IMR-90 (cell line): ENCODE measurements around the gene AARSD1. TPM values are rescaled to one million over a fixed set of nuclear protein-coding genes. Genes with fewer than 3 reads are reported as not detected.
A peak's percentile ranks its signal among the peaks of the same experiment; 100 is the strongest.

Experiments
- ATAC-seq: fragments of 200-7000 bp; cut with Tn5 transposase; 2 replicates; pipeline ENCODE4 v1.9.1; 2020; ENCODE audit warnings: low read depth, mild to moderate bottlenecking, moderate library complexity
- BruUV-seq: library from RNA; stranded (reverse); fragments of 400-500 nt; replicated peaks from 2 replicates; lab custom pipeline; 2021; lab: Mats Ljungman, UMichigan
- CTCF ChIA-PET: fragments of 300-600 bp; formaldehyde crosslinking; extraction: SDS; loops from one replicate; lab custom pipeline; 2021; ENCODE audit warnings: antibody characterized with exemption; lab: Yijun Ruan, JAX
- POLR2A ChIA-PET: fragments of 300-600 bp; sonication (Branson Sonifier 250); formaldehyde crosslinking; loops from one replicate; lab custom pipeline; 2022; ENCODE audit warnings: antibody characterized with exemption; ENCODE audit not compliant: unreplicated experiment; lab: Charles Lee
- DNase-seq: peaks from one replicate; pipeline ENCODE4 v3.0.0; 2013
- H2AFZ ChIP-seq: replicated peaks from 2 replicates; pipeline ENCODE3; 2013; ENCODE audit warnings: low read length, mild to moderate bottlenecking; ENCODE audit not compliant: poor library complexity
- H2AK5ac ChIP-seq: 2 replicates; pipeline ENCODE4 v1.6.1; 2013; ENCODE audit warnings: low read depth, low read length, inconsistent platforms
- H2AK9ac ChIP-seq: replicated peaks from 2 replicates; pipeline ENCODE3; 2013; ENCODE audit warnings: mild to moderate bottlenecking, low read depth, low read length, moderate library complexity; ENCODE audit not compliant: poor library complexity
- H2BK120ac ChIP-seq: 2 replicates; pipeline ENCODE4 v1.6.1; 2013; ENCODE audit warnings: low read depth, low read length, inconsistent platforms
- H2BK15ac ChIP-seq: 3 replicates; pipeline ENCODE4 v1.6.1; 2013; ENCODE audit warnings: low read depth, low read length, inconsistent platforms
- H2BK20ac ChIP-seq: 2 replicates; pipeline ENCODE4 v1.6.1; 2013; ENCODE audit warnings: low read depth, mild to moderate bottlenecking, inconsistent platforms, low read length, moderate library complexity
- H2BK5ac ChIP-seq: 2 replicates; pipeline ENCODE4 v1.6.1; 2013; ENCODE audit warnings: mild to moderate bottlenecking, low read depth, low read length, inconsistent platforms; ENCODE audit not compliant: poor library complexity, severe bottlenecking
- H3K14ac ChIP-seq: replicated peaks from 2 replicates; pipeline ENCODE4 v1.6.1; 2013; ENCODE audit warnings: low read depth, low read length, inconsistent platforms
- H3K18ac ChIP-seq: 2 replicates; pipeline ENCODE4 v1.6.1; 2013; ENCODE audit warnings: low read depth, low read length, control low read depth
- H3K23ac ChIP-seq: 2 replicates; pipeline ENCODE4 v1.6.1; 2013; ENCODE audit warnings: low read depth, low read length, inconsistent platforms
- H3K27ac ChIP-seq: 2 replicates; pipeline ENCODE4 v1.5.1; 2013; ENCODE audit warnings: mild to moderate bottlenecking, control low read depth, low read length; ENCODE audit not compliant: insufficient read depth
- H3K27me3 ChIP-seq: 2 replicates; pipeline ENCODE4 v1.6.1; 2013; ENCODE audit warnings: low read length; ENCODE audit not compliant: control insufficient read depth, insufficient read depth
- H3K36me3 ChIP-seq: 2 replicates; pipeline ENCODE4 v1.6.1; 2013; ENCODE audit warnings: low read length, mixed read lengths; ENCODE audit not compliant: control insufficient read depth, insufficient read depth
- H3K4ac ChIP-seq: 2 replicates; pipeline ENCODE4 v1.6.1; 2013; ENCODE audit warnings: low read depth, low read length, inconsistent platforms
- H3K4me1 ChIP-seq: 2 replicates; pipeline ENCODE4 v1.6.1; 2013; ENCODE audit warnings: low read length, mixed read lengths; ENCODE audit not compliant: control insufficient read depth, insufficient read depth
- H3K4me2 ChIP-seq: 2 replicates; pipeline ENCODE4 v1.6.1; 2013; ENCODE audit warnings: low read depth, mild to moderate bottlenecking, control low read depth, low read length, moderate library complexity
- H3K4me3 ChIP-seq: 2 replicates; pipeline ENCODE4 v1.5.1; 2013; ENCODE audit warnings: low read depth, mild to moderate bottlenecking, control low read depth, low read length, moderate library complexity; ENCODE audit not compliant: insufficient read depth
- H3K56ac ChIP-seq: 2 replicates; pipeline ENCODE4 v1.6.1; 2013; ENCODE audit warnings: low read length, inconsistent platforms; ENCODE audit not compliant: insufficient read depth; ENCODE audit errors: extremely low read depth
- H3K79me1 ChIP-seq, 2 experiments: 2 replicates each; pipeline ENCODE4 v1.6.1; 2013; ENCODE audit warnings: low read length in 2 of 2, inconsistent platforms in 1 of 2, low read depth in 1 of 2
- H3K9ac ChIP-seq: 2 replicates; pipeline ENCODE4 v1.6.1; 2013; ENCODE audit warnings: low read depth, low read length, control low read depth
- H3K9me1 ChIP-seq: 2 replicates; pipeline ENCODE4 v1.6.1; 2013; ENCODE audit warnings: low read length, inconsistent platforms; ENCODE audit not compliant: insufficient read depth
- H3K9me3 ChIP-seq: 2 replicates; pipeline ENCODE4 v1.6.1; 2013; ENCODE audit warnings: low read length; ENCODE audit not compliant: control insufficient read depth, insufficient read depth
- H4K20me1 ChIP-seq: 2 replicates; pipeline ENCODE4 v1.6.1; 2013; ENCODE audit warnings: low read length, inconsistent platforms; ENCODE audit not compliant: insufficient read depth
- H4K5ac ChIP-seq: 2 replicates; pipeline ENCODE4 v1.6.1; 2013; ENCODE audit warnings: mild to moderate bottlenecking, low read depth, low read length, control low read depth
- H4K8ac ChIP-seq, 2 experiments: 2 replicates each; pipeline ENCODE4 v1.6.1; 2013; ENCODE audit warnings: low read depth in 2 of 2, low read length in 2 of 2, control low read depth in 1 of 2, inconsistent platforms in 1 of 2
- H4K91ac ChIP-seq: 2 replicates; pipeline ENCODE4 v1.6.1; 2013; ENCODE audit warnings: low read depth, low read length, inconsistent platforms; ENCODE audit not compliant: insufficient read depth
- BHLHE40 ChIP-seq: fragments of 150-350 bp; IDR thresholded peaks from 2 replicates; pipeline ENCODE4 v1.6.1; 2016; ENCODE audit warnings: mild to moderate bottlenecking, low read depth, low read length
- CEBPB ChIP-seq: IDR thresholded peaks from 2 replicates; pipeline ENCODE4 v1.6.1; 2012; ENCODE audit warnings: low read depth, low read length, improper control_type of control experiment
- CHD1 ChIP-seq: IDR thresholded peaks from 2 replicates; pipeline ENCODE4 v1.6.1; 2012; ENCODE audit warnings: low read depth, low read length, improper control_type of control experiment
- CTCF ChIP-seq: conservative IDR thresholded peaks from 2 replicates; pipeline ENCODE4 v1.5.1; 2012; ENCODE audit warnings: mild to moderate bottlenecking, low read depth, low read length, improper control_type of control experiment
- ELK1 ChIP-seq: fragments of 150-350 bp; IDR thresholded peaks from 2 replicates; pipeline ENCODE4 v1.6.1; 2016; ENCODE audit warnings: low read depth, mild to moderate bottlenecking, low read length, moderate library complexity, borderline replicate concordance
- FOS ChIP-seq: fragments of 150-350 bp; IDR thresholded peaks from 2 replicates; pipeline ENCODE4 v1.6.1; 2016; ENCODE audit warnings: low read depth, low read length
- MAFK ChIP-seq: IDR thresholded peaks from 2 replicates; pipeline ENCODE4 v1.6.1; 2012; ENCODE audit warnings: low read depth, low read length, improper control_type of control experiment
- MAZ ChIP-seq: IDR thresholded peaks from 2 replicates; pipeline ENCODE4 v1.6.1; 2012; ENCODE audit warnings: low read depth, mild to moderate bottlenecking, low read length, improper control_type of control experiment, moderate library complexity, borderline replicate concordance
- MXI1 ChIP-seq: IDR thresholded peaks from 2 replicates; pipeline ENCODE4 v1.6.1; 2012; ENCODE audit warnings: low read depth, mild to moderate bottlenecking, low read length, moderate library complexity, borderline replicate concordance
- NFE2L2 ChIP-seq: fragments of 150-350 bp; IDR thresholded peaks from 2 replicates; pipeline ENCODE4 v1.6.1; 2016; ENCODE audit warnings: low read depth, mild to moderate bottlenecking, low read length
- POLR2A ChIP-seq: IDR thresholded peaks from 2 replicates; pipeline ENCODE4 v1.6.1; 2012; ENCODE audit warnings: mild to moderate bottlenecking, low read depth, low read length
- RCOR1 ChIP-seq: IDR thresholded peaks from 2 replicates; pipeline ENCODE4 v1.6.1; 2012; ENCODE audit warnings: mild to moderate bottlenecking, low read length, improper control_type of control experiment; ENCODE audit not compliant: insufficient replicate concordance
- RFX5 ChIP-seq: IDR thresholded peaks from 2 replicates; pipeline ENCODE4 v1.8.0; 2012; ENCODE audit warnings: low read depth, mild to moderate bottlenecking, low read length, moderate library complexity
- SMC3 ChIP-seq: fragments of 150-350 bp; IDR thresholded peaks from 2 replicates; pipeline ENCODE4 v1.6.1; 2016; ENCODE audit warnings: low read depth, mild to moderate bottlenecking, antibody characterized with exemption, low read length, moderate library complexity
- USF2 ChIP-seq: fragments of 150-350 bp; IDR thresholded peaks from 2 replicates; pipeline ENCODE4 v1.6.1; 2017; ENCODE audit warnings: mild to moderate bottlenecking, antibody characterized with exemption, low read length, low read depth
- WGBS, 2 experiments: methylation state at CpG; one replicate each; pipeline versions ENCODE4 v1.1.5 to v1.1.7; 2013; ENCODE audit warnings: missing lambda C conversion rate in 2 of 2; ENCODE audit not compliant: insufficient read length in 1 of 2; ENCODE audit errors: extremely low coverage in 2 of 2; 5-methylcytosine and 5-hydroxymethylcytosine counted together
- dilution Hi-C: fragments of 300-500 bp; cut with HindIII; formaldehyde crosslinking; loops from one replicate; pipeline ENCODE4 v1.14.3; 2018; ENCODE audit warnings: low sequenced_read_pairs; ENCODE audit not compliant: unreplicated experiment
- in situ Hi-C: fragments of 300-500 bp; cut with MboI; formaldehyde crosslinking; loops from 3 replicates; pipeline ENCODE4 v1.14.3; 2019; ENCODE audit warnings: low sequenced_read_pairs, inconsistent platforms, mixed read lengths
- intact Hi-C: fragments of 100-400 bp; cut with micrococcal nuclease; formaldehyde crosslinking; loops from 2 replicates; pipeline ENCODE4 v1.10.0; 2022
- polyA plus RNA-seq, 3 experiments: library from polyadenylated mRNA; depleted of rRNA; stranded (reverse); fragments of >200 nt; gene quantifications; 2 replicates each; pipeline ENCODE4 v1.2.3, GENCODE V29; 2012; ENCODE audit warnings: low replicate concordance in 1 of 3
- total RNA-seq: library from RNA; depleted of rRNA; stranded (reverse); fragments of >200 nt; gene quantifications from 2 replicates; pipeline ENCODE4 v1.2.3, GENCODE V29; 2012

The AARSD1 gene
- total and polyA plus RNA-seq, 2 of the 4 experiments (the other 2 are of a cell fraction): 55.0 to 58.9 TPM

- no peak for ATAC-seq
- CTCF ChIA-PET: interaction anchor here (0.8 kb wide), 1 partner anchor 77 kb away, joined by 3 read pairs; no protein-coding TSS in a partner anchor
- in situ Hi-C loops: no loop called here
- TF ChIP-seq USF2: no peak
- TF ChIP-seq CHD1: no peak
- no peak for TF ChIP-seq SMC3
- no peak for TF ChIP-seq BHLHE40
- TF ChIP-seq CEBPB: no peak
- TF ChIP-seq FOS: no peak
- TF ChIP-seq CTCF: no peak
- TF ChIP-seq MXI1: no peak
- TF ChIP-seq MAZ: no peak
- no peak for TF ChIP-seq POLR2A
- TF ChIP-seq MAFK: no peak
- TF ChIP-seq NFE2L2: no peak
- no peak for TF ChIP-seq ELK1
- no peak for TF ChIP-seq RFX5
- TF ChIP-seq RCOR1: no peak
Measured at GRCh38 chr17:42920106-42920900, 44.0 kb downstream of the AARSD1 start.

More at GRCh38 chr17:42920106-42920900, 44.0 kb downstream of the AARSD1 start:
- no peak for DNase-seq
- Histone ChIP-seq H3K27ac (no peak overlapping the region), H3K27me3 (peaks cover 30% of the 10 kb centered on the region), H2AFZ (peak overlapping the region; percentile 70), H3K18ac (no peak overlapping the region), H3K4me3 (no peak overlapping the region), H2BK20ac (no peak overlapping the region), H4K8ac (no peak overlapping the region), H3K9ac (no peak overlapping the region), H3K14ac (no peak overlapping the region), H2BK120ac (no peak overlapping the region), H4K5ac (no peak overlapping the region), H3K79me1 (no peaks in the 10 kb centered on the region), H3K9me3 (no peaks in the 10 kb centered on the region), H3K9me1 (no peaks in the 10 kb centered on the region), H4K91ac (no peak overlapping the region), H2AK5ac (no peak overlapping the region), H2BK15ac (no peak overlapping the region), H3K4me2 (no peak overlapping the region), H3K4ac (no peak overlapping the region), H3K4me1 (no peaks in the 10 kb centered on the region), H4K20me1 (no peaks in the 10 kb centered on the region), H3K36me3 (no peaks in the 10 kb centered on the region), H2AK9ac (no peak overlapping the region), H3K56ac (no peak overlapping the region), H2BK5ac (no peak overlapping the region), H3K23ac (no peak overlapping the region)
- POLR2A ChIA-PET: interaction anchor here (0.6 kb wide), 1 partner anchor 49 kb away, joined by 6 read pairs; no protein-coding TSS in a partner anchor
- dilution Hi-C loops: no loop called here
- WGBS, 2 experiments: 94% methylated on average over 3 of the region's 10 CpGs; no CpG with 5 or more reads in 1 of the 2 experiments
- intact Hi-C loops: no loop called here
- BruUV-seq: no TSS peak
